A549 (cell line): ENCODE data around the gene PRTG. TPM values are rescaled to one million over a fixed set of nuclear protein-coding genes. Genes with fewer than 3 reads are reported as not detected.

Experiments
- ATAC-seq, 2 experiments: fragments of 200-7000 bp in 1 of 2; fragments of >200 bp in 1 of 2; cut with Nextera tagmentation in 1 of 2; cut with Tn5 transposase in 1 of 2; 3 replicates each; pipeline versions ENCODE4 v1.8.0 to v1.9.1; 2018 to 2020; ENCODE audit warnings: mild to moderate bottlenecking in 1 of 2, moderate library complexity in 1 of 2
- CTCF ChIA-PET: fragments of 300-600 bp; sonication (Branson Sonifier 250); formaldehyde crosslinking; extraction: SDS; loops from one replicate; lab custom pipeline; 2021; ENCODE audit warnings: antibody characterized with exemption, inconsistent platforms; lab: Yijun Ruan, JAX
- POLR2A ChIA-PET: fragments of 350-600 bp; formaldehyde crosslinking; extraction: SDS; loops from one replicate; lab custom pipeline; 2021; ENCODE audit warnings: antibody characterized with exemption, inconsistent platforms; lab: Yijun Ruan, JAX
- DNase-seq, 2 experiments: peaks; one replicate each; pipeline versions ENCODE4 v3.0.0 to v3.0.0-alpha.2; 2011 to 2016; ENCODE audit warnings: low read depth in 1 of 2, low spot score in 1 of 2
- FAIRE-seq: peaks from 2 replicates; lab custom pipeline; 2011; peaks lifted over from hg19 to GRCh38; lab: Jason Lieb, UNC
- H3K27ac ChIP-seq, 2 experiments: fragments of >200 bp; sonication (Bioruptor Twin); formaldehyde crosslinking; 3 replicates each; pipeline ENCODE4 v1.5.1; 2016 to 2017
- H3K4me1 ChIP-seq: fragments of >200 bp; sonication (Bioruptor Twin); formaldehyde crosslinking; 3 replicates; pipeline ENCODE4 v1.6.1; 2016
- H3K4me2 ChIP-seq: fragments of >200 bp; sonication (Bioruptor Twin); formaldehyde crosslinking; 3 replicates; pipeline ENCODE4 v1.6.1; 2016
- H3K4me3 ChIP-seq: fragments of >200 bp; sonication (Bioruptor Twin); formaldehyde crosslinking; 3 replicates; pipeline ENCODE4 v1.5.1; 2016
- H3K9me3 ChIP-seq: fragments of >200 bp; sonication (Bioruptor Twin); formaldehyde crosslinking; 3 replicates; pipeline ENCODE4 v1.6.1; 2016
- ATOH8 ChIP-seq: fragments of 250-450 bp; sonication (Bioruptor Pico); IDR thresholded peaks from 2 replicates; pipeline ENCODE4 v1.5.0; 2020; ENCODE audit warnings: low read depth, mild to moderate bottlenecking, moderate library complexity
- BCL3 ChIP-seq: fragments of >200 bp; sonication (Bioruptor Twin); formaldehyde crosslinking; IDR thresholded peaks from 3 replicates; pipeline ENCODE4 v1.6.1; 2016
- CBX8 ChIP-seq: fragments of 200-600 bp; sonication (generic); IDR thresholded peaks from 2 replicates; pipeline ENCODE4 v1.6.1; 2016
- CEBPB ChIP-seq, 2 experiments: fragments of >200 bp in 1 of 2; sonication (Bioruptor Twin) in 1 of 2; formaldehyde crosslinking in 1 of 2; IDR thresholded peaks; 2 replicates each; pipeline ENCODE4 v1.6.1; 2012 to 2016
- CHD2 ChIP-seq: fragments of 150-350 bp; IDR thresholded peaks from 2 replicates; pipeline ENCODE4 v1.6.1; 2014; ENCODE audit warnings: low read length; ENCODE audit not compliant: partially characterized antibody
- CHD4 ChIP-seq: fragments of 200-600 bp; sonication (generic); IDR thresholded peaks from 2 replicates; pipeline ENCODE4 v1.6.1; 2016; ENCODE audit warnings: antibody characterized with exemption, mild to moderate bottlenecking, borderline replicate concordance
- EHF ChIP-seq: fragments of 250-450 bp; sonication (Bioruptor Pico); IDR thresholded peaks from 2 replicates; pipeline ENCODE4 v1.5.0; 2020; ENCODE audit warnings: mild to moderate bottlenecking
- ELK1 ChIP-seq: fragments of 150-350 bp; IDR thresholded peaks from 2 replicates; pipeline ENCODE4 v1.6.1; 2014; ENCODE audit warnings: low read depth, mild to moderate bottlenecking, low read length
- EP300 ChIP-seq, 2 experiments: fragments of >200 bp; sonication (Bioruptor Twin); formaldehyde crosslinking; IDR thresholded peaks; 2 replicates in 1 of 2; 3 replicates in 1 of 2; pipeline ENCODE4 v1.6.1; 2016 to 2017
- GATA3 ChIP-seq: IDR thresholded peaks from 2 replicates; pipeline ENCODE4 v1.6.1; 2012; ENCODE audit warnings: borderline replicate concordance
- HEYL ChIP-seq: fragments of 250-450 bp; sonication (Bioruptor Pico); IDR thresholded peaks from 2 replicates; pipeline ENCODE4 v1.8.0; 2021; ENCODE audit warnings: mild to moderate bottlenecking, moderate library complexity
- HMGXB4 ChIP-seq: fragments of 250-450 bp; sonication (Bioruptor Pico); IDR thresholded peaks from 2 replicates; pipeline ENCODE4 v1.5.0; 2021; ENCODE audit warnings: mild to moderate bottlenecking, moderate library complexity, borderline replicate concordance
- HOXA7 ChIP-seq: fragments of 250-450 bp; sonication (Bioruptor Pico); IDR thresholded peaks from 2 replicates; pipeline ENCODE4 v1.5.0; 2020; ENCODE audit warnings: mild to moderate bottlenecking, moderate library complexity
- JUN ChIP-seq, 2 experiments: fragments of >200 bp; sonication (Bioruptor Twin); formaldehyde crosslinking; IDR thresholded peaks; 2 replicates in 1 of 2; 3 replicates in 1 of 2; pipeline ENCODE4 v1.6.1; 2016 to 2017
- KDM1A ChIP-seq: fragments of 200-600 bp; sonication (generic); IDR thresholded peaks from 2 replicates; pipeline ENCODE4 v1.6.1; 2016; ENCODE audit warnings: low read depth, mild to moderate bottlenecking
- NFE2L2 ChIP-seq: fragments of 150-350 bp; conservative IDR thresholded peaks from 2 replicates; pipeline ENCODE4 v1.6.1; 2014; ENCODE audit warnings: low read length
- NR3C1 ChIP-seq: fragments of >200 bp; sonication (Bioruptor Twin); formaldehyde crosslinking; IDR thresholded peaks from 3 replicates; pipeline ENCODE4 v1.6.1; 2017
- POLR2A ChIP-seq: IDR thresholded peaks from 2 replicates; pipeline ENCODE4 v1.6.1; 2012; ENCODE audit warnings: mild to moderate bottlenecking, low read length
- RFX5 ChIP-seq: fragments of 450-650 bp; IDR thresholded peaks from 2 replicates; pipeline ENCODE4 v1.7.1; 2014; ENCODE audit warnings: antibody characterized with exemption, mild to moderate bottlenecking, moderate library complexity
- SREBF2 ChIP-seq: fragments of 450-650 bp; IDR thresholded peaks from 2 replicates; pipeline ENCODE4 v1.6.1; 2014; ENCODE audit warnings: mild to moderate bottlenecking, moderate library complexity
- USF2 ChIP-seq: fragments of 450-650 bp; IDR thresholded peaks from 2 replicates; pipeline ENCODE4 v1.6.1; 2014; ENCODE audit warnings: antibody characterized with exemption
- ZSCAN20 ChIP-seq: fragments of 250-450 bp; sonication (Bioruptor Pico); IDR thresholded peaks from 2 replicates; pipeline ENCODE4 v1.8.0; 2022; ENCODE audit warnings: mild to moderate bottlenecking, moderate library complexity
- WGBS: methylation state at CpG from one replicate; pipeline ENCODE4 v1.1.6; 2017; ENCODE audit errors: missing lambda C conversion rate; 5-methylcytosine and 5-hydroxymethylcytosine counted together
- polyA plus RNA-seq, 4 experiments: library from polyadenylated mRNA; depleted of rRNA in 3 of 4; stranded (reverse); fragments of >200 nt; fragmentation: RNase III in 1 of 4; extraction: RNeasy Plus Mini Kit Qiagen cat#74134 plus additional on column Dnase treatment in 1 of 4; gene quantifications; 2 replicates in 3 of 4; 3 replicates in 1 of 4; pipeline ENCODE4 v1.2.3, GENCODE V29; 2011 to 2017
- TF ChIP-seq, protein P1 (sequence below): IDR thresholded peaks from 2 replicates; pipeline ENCODE4 v1.6.1; 2012; ENCODE audit warnings: low read depth, borderline replicate concordance
- TF ChIP-seq, protein P2 (sequence below): IDR thresholded peaks from 2 replicates; pipeline ENCODE4 v1.6.1; 2012

The PRTG gene
- polyA plus RNA-seq, 2 of the 4 experiments (the other 2 are of a cell fraction) = 5.5 to 10.7 TPM

DNA sequence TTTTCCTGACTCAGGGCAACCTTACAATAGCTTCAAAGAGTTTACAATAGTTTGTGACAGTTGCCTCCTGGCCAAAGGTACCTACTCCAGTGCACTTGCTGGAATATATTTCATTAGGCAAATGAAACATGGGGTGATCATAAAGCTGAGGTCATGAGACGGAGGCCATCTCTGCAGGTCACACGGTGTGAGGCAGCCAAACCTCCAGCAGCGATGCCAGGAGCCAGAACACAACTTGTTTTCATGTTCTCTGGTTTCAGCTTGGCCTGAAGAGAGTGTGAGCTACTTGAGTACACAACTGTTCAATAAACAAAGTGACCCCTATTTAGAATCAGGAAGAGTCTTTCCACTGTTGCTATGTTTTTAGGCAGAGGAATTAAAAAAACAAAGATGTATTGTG lies 112.1 kb downstream of the PRTG start:
- CTCF ChIA-PET = interaction anchor here (1.7 kb wide), 1 partner anchor 13 kb away, joined by 4 read pairs; no protein-coding TSS in a partner anchor
- DNase-seq (no peak), ATAC-seq (no peak), FAIRE-seq (peak; percentile 70)
- Histone ChIP-seq H3K27ac (peak overlapping the region in 1 of 2 experiments; percentile 14; a peak in 1 of 6 replicates), H3K4me3 (no peak overlapping the region), H3K4me1 (peaks cover 21% of the 10 kb centered on the region), H3K4me2 (no peak overlapping the region), H3K9me3 (no peaks in the 10 kb centered on the region)
- 86% methylated on average over 3 of the region's 3 CpGs for WGBS
- TF ChIP-seq RFX5 (no peak), HOXA7 (CRISPR knock-in tag) (no peak)
- TF ChIP-seq, protein P1, sequence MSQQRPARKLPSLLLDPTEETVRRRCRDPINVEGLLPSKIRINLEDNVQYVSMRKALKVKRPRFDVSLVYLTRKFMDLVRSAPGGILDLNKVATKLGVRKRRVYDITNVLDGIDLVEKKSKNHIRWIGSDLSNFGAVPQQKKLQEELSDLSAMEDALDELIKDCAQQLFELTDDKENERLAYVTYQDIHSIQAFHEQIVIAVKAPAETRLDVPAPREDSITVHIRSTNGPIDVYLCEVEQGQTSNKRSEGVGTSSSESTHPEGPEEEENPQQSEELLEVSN = no peak
- POLR2A ChIA-PET = no interaction called here

DNA sequence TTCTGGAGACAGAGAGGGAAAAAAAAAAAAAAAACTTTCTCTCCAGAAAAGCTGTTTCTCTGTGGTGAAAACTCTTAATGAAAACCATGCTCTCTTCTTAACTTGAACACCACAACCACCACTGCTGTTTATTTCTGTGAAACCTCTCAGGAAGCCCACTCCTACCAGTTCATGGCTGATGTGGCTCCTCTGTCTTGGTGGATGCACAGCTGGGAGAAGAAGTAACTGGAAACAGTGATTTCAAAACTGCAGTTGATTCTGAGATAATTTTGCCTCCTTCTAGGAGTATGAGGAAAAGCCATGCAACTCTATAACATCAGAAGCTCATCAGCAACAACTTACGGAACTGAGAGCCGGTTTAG lies 114.6 kb downstream of the PRTG start:
- peak overlapping the region; percentile 76 for H3K4me2 ChIP-seq
- H3K9me3 ChIP-seq = no peaks in the 10 kb centered on the region
- DNase-seq (no peak), ATAC-seq (peak; percentile 25 to 45; a peak in 3 of 6 replicates), FAIRE-seq (no peak)
- peaks cover 17% of the 10 kb centered on the region for H3K4me1 ChIP-seq
- no peak for TF ChIP-seq POLR2A
- no peak for TF ChIP-seq HEYL (CRISPR knock-in tag)
- TF ChIP-seq EHF (CRISPR knock-in tag) = no peak
- no peak for TF ChIP-seq KDM1A
- no peak for TF ChIP-seq SREBF2
- TF ChIP-seq ATOH8 (CRISPR knock-in tag) = no peak
- TF ChIP-seq CHD4 = no peak
- no peak for TF ChIP-seq NFE2L2
- TF ChIP-seq, protein P2, sequence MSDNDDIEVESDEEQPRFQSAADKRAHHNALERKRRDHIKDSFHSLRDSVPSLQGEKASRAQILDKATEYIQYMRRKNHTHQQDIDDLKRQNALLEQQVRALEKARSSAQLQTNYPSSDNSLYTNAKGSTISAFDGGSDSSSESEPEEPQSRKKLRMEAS = no peak
- TF ChIP-seq NR3C1 = no peak
- no peak for TF ChIP-seq USF2
- no peak for TF ChIP-seq CBX8
- TF ChIP-seq ELK1 = no peak
- peak overlapping the region; percentile 78 to 86 for H3K27ac ChIP-seq
- POLR2A ChIA-PET = interaction anchor here (0.5 to 1.3 kb wide), 9 partner anchors 13 to 431 kb away, joined by 3 to 7 read pairs (median 3); partner anchors contain the start of genes PIGB, PIGBOS1, PYGO1 and RSL24D1
- CTCF ChIA-PET = interaction anchor here (0.5 to 2.4 kb wide), 10 partner anchors 8 to 239 kb away, joined by 3 to 12 read pairs (median 4); no protein-coding TSS in a partner anchor
- 96% methylated on average over 2 of the region's 2 CpGs for WGBS
- no peak overlapping the region for H3K4me3 ChIP-seq

GRCh38 chr15:55627730-55628368 lies 115.1 kb downstream of the PRTG start:
- H3K27ac ChIP-seq = peak overlapping the region; percentile 78 to 86
- H3K4me2 ChIP-seq = peak overlapping the region; percentile 76
- ChIA-PET CTCF (interaction anchor here (0.5 to 2.4 kb wide), 13 partner anchors 8 to 240 kb away, joined by 3 to 12 read pairs (median 4); no protein-coding TSS in a partner anchor), POLR2A (interaction anchor here (0.5 to 1.3 kb wide), 10 partner anchors 14 to 431 kb away, joined by 3 to 7 read pairs (median 4); partner anchors contain the start of genes PIGB, PIGBOS1, PYGO1 and RSL24D1)
- FAIRE-seq (peak; percentile 88), ATAC-seq (peak; percentile 98 to 99), DNase-seq (peak; percentile 89 to 92)
- peaks cover 17% of the 10 kb centered on the region for H3K4me1 ChIP-seq
- H3K9me3 ChIP-seq = no peaks in the 10 kb centered on the region
- WGBS = 15% methylated on average over 7 of the region's 7 CpGs
- H3K4me3 ChIP-seq = no peak overlapping the region
- peak; percentile 84 for TF ChIP-seq USF2
- TF ChIP-seq HMGXB4 (CRISPR knock-in tag) = no peak
- TF ChIP-seq CEBPB (IDR thresholded peaks at IDR 0.05) = peak; percentile 72 to 87; a peak in 3 of 4 replicates
- no peak for TF ChIP-seq CHD4
- peak; percentile 75 to 84; a peak in 4 of 5 replicates for TF ChIP-seq JUN (IDR thresholded peaks at IDR 0.05)
- TF ChIP-seq, protein P2 = peak; percentile 80
- TF ChIP-seq GATA3 = 0 out of 2 replicates have a peak, but pooled peaks have one; percentile 12
- no peak for TF ChIP-seq CHD2
- no peak for TF ChIP-seq ZSCAN20 (CRISPR knock-in tag)
- TF ChIP-seq BCL3 = no peak
- peak in 1 of 2 experiments; percentile 50; a peak in 1 of 5 replicates for TF ChIP-seq EP300 (IDR thresholded peaks at IDR 0.05)
